ENCODE results near the gene RAB8B.

The RAB8B gene

DNA sequence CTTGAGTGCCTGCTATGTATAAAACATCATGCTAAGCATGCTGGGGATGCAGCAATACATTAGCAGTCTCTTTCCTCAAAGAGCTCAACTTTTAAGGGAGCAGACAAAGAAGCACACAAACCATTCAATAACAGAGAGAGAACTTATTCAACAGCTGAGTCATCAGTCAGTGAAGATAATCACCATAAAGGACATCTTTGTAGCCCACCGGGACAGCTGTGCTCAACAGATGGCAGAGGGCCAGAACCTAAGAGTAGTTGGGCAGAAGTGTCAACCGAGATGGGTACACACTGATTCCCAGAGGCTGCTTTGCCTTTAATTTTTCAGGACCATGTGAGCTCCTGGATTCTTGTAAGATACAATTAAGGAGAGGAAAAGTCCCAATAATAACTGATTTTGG, 4.2 kb upstream of the RAB8B start:
- no peak for DNase-seq (ENCODE audit: low spot score)

DNA sequence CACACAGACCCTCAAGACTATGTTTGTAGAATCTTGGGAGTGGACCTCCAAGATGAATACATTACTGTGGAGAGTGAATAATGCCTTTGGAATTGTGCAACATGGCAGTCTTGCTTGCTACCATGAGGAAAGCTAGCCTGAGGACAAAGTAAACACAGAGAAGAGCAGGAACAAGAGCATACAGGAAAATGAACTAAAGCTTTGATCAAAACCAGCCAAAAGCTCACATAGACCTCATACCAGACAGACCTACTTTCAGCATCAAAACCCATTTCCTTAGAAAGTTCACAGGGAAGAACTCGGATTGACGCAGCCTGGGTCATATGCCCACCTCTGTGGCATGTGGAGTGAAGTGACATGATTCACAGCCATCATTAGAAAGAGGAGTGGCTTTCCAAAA, 3.3 kb upstream of the RAB8B start:
- DNase-seq (ENCODE audit: low spot score) = peak; percentile 51

DNA sequence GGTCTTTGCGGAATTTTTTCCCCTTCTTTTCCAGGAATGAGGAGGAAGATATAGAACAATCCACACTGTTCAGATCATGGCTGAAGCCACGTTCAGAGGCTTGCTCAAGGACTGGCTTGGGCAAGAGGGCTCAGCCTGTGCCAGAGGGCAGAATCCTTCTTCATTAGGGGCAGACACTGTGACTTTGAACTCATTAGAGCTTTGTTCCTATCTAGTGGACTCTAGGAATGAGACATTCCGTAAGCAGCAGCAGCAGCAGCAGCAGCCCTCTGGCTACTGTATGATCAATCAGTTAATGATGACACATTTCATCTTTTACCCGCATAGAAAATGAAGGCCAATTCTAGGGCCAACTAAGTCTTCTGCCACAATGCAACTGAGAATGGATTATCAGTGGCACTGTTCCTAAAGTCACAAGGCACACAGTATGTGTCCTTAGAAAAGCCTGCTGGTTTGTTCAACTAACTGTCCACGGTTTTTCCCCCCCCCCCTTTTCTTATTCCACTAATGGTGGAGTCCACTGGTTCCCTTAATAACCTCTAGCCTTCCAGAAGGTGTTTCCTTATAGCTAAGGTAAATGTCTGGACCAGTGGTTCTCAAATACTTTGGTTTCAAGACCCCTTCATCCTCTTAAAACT, 1.7 kb upstream of the RAB8B start:
- DNase-seq (ENCODE audit: low spot score) = no peak

DNA sequence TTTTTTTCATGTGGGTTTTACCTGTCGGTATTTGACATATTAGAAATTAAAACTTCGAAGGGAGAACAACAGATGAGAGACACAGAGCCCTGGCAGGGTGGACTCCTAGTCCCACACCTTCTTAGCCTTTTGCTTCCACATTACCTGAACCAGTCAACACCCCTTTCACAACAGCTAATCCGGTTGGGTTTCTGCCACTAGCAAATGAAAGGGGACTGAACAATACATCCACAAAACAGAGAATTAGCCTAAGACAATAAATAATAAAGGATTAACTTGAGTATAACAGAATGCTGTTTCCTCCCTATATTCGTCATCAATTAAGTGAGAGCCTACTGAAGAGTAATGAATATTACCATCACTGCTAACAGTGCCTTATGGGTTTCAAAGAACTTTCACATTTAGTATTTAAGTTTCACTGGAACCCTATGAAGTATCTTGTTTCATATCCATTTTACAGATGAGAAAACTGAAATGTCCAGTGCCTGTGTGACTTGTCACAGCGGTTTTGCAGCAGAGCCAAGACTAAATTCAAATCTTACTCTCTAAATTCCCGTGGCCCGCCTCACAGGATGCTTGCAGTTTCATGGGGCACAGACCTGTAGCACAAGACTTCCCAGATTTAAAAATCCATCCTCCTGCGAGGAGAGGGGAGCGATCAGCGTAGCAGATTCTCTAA, 1.0 kb upstream of the RAB8B start:
- DNase-seq (ENCODE audit: low spot score) = no peak

DNA sequence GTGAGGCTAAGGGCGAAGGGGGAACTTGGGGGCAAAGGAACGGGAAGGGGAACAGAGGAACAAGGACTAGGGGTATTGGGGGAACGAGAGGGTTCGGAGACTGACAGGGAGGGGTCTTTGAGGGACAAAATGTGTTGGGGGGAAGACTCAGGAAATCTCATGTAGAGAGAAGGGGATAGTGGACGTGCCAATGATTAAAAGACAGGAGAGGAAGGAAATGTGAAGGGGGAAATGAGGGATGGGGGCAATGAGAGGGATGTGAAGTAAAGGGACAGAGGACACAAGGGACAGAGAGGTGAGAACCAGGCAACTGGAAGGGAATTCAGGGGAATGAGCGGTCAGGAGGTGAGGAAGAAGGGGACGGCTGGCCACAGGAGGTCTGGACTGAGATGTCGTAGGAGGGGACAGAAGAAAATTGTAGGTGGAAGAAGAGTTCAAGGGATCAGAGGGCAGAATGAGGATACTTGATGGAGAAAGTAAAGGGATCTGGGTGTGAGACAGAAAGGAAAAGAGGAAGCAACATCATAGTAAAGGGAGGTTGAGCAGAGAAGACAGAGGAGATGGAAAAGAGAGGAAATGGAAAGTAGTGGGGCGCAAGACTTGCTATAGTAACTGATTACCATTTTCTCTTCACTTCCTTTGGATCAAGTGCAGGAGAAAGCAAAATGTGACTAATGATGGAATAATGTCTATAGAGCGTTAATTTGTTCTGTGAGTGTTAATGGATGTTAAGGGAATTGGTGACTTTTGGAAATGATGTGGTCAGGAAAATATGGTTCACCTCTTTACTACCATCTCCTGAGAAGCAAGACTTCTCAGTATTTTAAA, 749 bp downstream of the RAB8B start:
- no peak for DNase-seq (ENCODE audit: low spot score)

DNA sequence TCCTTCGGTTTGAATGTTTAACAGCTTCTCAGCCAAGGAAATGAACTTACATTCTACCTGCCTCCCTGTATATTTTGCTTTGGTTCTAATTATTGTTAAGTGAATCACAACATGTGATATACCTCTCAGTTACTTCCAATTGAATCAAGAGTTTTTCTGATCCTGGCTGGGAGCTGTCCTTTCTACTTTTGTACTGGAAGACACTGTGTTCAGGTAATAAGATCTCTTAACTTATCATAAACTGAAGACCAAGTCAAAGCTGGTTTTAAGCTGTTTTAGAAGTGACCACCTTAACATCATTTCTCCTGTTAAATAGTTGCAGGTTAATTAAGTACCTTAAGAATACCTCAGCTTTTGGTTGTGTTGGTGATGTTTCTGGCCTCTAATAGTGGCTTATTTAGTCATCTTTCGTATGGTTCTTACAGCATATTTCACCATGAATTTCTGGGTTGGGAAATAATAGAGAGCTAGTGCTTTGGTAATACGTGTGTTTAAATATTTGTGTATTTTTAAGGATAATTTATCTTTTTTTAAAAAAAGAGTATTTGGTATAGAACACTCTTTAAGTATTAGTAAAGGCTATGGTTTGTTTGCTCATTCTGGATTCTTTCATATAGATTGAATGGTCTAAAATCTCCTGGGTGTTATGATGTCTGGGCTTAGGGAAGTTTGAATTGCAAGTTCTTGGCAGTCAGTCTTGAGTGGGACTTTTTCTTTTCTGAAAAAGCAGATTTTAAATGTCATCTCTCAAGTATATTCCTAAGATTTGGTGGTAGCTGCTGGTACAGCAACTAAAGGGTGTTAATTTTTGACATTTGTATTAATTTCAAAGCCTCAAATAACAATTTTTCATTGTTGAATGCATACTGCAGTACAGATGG, 1.6 kb downstream of the RAB8B start:
- no peak for DNase-seq (ENCODE audit: low spot score)

DNA sequence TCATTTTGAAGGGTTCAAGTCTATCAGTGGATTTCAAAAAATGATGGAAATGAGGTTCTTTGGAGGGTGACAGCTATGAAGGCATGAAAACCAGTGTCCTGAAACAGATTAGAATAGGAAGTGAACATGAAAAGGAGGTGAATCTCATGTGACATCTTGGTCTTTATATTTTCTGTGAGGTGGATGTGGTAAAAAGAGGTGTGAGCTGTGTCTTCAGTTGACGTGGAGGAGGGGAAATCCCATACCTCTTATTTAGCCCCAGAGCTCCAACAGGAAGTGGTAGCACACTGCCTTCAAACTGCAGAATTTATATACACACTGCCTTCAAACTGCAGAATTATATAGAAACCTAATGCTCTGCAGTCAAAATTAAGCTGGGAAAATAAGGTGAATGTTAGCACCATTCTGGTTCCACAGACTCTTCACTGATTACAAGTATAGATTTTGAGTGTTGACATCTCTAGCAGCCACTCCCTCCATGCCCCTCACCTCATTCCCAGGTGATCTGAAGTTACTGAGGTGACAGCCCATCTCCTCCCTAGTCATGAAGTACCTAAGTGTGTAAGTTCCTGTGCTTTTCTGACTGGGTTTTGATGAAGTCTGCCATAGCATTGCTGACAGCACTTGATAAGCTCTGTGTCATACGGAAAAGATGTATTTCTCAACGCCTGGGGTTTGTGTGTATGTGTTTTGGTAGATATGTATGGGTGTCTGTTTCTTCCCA, 2.7 kb downstream of the RAB8B start:
- DNase-seq (ENCODE audit: low spot score) = no peak

DNA sequence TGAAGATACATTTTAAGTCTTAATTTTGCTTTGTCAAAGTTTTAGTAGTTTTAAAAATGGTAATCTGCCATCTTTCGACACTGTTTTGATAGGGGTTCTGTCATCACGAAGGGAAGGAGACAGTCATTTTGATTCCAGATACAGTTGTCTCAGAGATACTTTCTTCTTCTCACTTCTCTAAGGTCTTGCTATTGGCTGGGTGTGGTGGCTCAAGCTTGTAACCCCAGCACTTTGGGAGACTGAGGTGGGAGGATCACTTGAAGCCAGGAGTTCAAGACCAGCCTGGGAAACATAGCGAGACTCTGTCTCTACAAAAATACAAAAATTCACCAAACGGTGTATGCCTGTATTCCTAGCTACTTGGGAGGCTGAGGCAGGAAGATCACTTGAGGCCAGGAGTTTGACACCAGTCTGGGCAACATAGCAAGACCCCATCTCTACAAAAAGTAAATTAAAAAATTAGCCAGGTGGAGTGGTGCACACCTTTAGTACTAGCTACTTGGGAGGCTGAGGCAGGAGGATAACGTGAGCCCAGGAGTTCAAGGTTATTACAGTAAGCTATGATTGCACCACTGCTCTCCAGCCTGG, 3.3 kb downstream of the RAB8B start:
- no peak for DNase-seq (ENCODE audit: low spot score)

DNA sequence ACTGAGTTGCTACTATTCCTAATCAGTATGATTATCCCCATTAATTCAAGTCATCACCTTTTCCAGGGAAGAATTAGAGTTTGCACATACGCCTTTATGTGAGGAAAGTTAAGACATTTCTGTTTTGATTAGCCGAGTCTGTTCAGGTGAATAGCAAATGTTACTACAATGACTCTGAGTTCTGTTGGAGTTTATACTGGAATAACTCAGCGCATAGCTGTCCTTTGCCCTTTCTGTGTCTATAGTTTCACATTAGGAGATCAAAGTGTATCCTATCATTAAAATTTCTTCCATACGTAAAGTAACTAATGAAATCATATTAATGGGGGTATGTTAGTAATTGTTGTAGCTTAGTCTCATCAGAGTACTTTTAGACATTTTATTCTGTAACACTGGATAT, 4.9 kb downstream of the RAB8B start:
- DNase-seq (ENCODE audit: low spot score) = no peak

DNA sequence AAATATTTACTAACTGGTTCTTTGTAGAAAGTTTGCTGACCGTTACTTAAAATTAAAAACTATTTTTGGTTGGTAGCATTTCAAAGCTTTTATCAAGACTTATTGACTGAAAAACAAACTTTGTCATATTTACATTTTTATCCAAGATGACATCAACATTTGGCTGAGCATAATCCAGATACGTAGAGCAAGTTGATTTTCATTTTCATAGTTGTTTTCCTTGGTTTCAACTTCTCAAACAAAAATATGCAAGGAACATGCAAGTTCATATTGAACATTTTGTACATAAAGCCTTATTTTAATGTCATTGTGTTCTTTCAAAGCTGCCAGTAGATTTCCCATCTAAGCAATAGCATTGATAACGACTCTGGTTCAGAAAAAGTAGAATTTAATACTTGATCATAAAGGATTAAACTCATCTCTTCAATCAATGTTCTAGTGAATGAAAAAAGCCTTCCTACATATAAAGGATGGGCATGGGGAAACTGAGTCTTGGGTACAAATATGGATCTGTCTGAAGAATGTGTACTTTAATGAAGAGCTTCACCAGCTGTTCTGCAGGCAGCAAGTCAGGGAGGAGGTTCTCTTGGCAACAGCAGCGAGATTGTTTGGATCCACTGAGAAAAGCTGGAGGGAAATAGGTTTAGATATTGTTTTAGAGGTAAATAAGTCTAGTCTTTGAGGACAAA, 5.6 kb downstream of the RAB8B start:
- DNase-seq (ENCODE audit: low spot score) = no peak

DNA sequence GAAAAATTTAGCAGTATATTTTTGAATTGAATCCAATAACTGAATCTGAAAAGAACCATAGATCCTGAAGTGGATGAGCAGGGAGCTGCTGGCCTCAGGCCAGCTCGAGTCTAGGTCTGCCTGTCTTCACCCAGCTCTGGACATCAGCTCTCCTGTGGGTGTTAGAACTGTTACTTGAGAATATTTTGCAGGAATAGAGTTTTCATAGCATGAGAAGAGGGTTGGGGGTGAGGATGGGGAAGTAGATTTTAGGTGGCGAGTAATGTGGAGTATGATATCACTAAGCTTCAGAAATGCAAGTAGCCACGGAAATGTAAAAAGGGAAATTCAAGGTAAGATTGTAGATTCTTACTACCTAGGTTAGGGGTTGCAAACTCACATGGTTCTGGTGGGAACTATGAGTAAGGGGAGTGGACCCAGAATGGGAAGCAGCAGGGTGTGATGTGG, 6.2 kb downstream of the RAB8B start:
- DNase-seq (ENCODE audit: low spot score) = no peak

DNA sequence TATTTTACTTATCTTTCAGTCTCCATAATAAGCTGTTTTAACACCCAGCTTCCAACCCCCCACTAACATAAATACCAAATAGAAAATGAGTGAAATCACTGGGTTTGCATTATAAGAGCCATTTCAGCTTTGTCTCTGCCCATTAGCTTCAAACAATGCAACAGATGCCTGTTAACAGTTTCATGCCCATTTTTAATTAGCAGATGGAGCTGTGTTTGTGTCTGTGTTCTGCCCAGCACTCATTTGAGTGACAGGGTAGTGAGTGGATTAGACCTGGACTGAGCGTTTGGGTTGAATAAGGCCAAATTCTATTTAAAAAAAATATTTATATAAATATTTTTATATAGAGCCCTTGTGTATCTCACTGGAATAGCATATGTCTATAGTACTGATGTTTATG, 7.4 kb downstream of the RAB8B start:
- DNase-seq (ENCODE audit: low spot score) = no peak

DNA sequence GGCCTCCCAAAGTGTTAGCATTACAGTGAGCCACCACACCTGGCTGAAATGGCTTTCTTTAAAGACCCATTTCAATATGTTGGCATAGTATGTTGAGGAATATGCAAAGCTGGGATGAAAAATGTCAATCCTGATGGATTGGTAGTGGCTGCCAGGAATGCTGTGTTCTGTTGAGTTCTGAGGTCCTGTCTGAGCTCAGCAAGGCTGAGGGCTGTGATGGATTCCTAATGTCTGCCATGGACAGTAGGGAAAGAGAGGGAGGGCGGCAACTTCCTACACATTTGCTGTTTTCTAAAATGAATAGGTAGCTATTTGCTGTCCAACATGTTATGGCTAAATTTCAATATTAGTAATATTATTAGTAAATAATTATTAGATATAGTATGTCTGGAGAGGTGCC, 8.2 kb downstream of the RAB8B start:
- DNase-seq (ENCODE audit: low spot score) = no peak

DNA sequence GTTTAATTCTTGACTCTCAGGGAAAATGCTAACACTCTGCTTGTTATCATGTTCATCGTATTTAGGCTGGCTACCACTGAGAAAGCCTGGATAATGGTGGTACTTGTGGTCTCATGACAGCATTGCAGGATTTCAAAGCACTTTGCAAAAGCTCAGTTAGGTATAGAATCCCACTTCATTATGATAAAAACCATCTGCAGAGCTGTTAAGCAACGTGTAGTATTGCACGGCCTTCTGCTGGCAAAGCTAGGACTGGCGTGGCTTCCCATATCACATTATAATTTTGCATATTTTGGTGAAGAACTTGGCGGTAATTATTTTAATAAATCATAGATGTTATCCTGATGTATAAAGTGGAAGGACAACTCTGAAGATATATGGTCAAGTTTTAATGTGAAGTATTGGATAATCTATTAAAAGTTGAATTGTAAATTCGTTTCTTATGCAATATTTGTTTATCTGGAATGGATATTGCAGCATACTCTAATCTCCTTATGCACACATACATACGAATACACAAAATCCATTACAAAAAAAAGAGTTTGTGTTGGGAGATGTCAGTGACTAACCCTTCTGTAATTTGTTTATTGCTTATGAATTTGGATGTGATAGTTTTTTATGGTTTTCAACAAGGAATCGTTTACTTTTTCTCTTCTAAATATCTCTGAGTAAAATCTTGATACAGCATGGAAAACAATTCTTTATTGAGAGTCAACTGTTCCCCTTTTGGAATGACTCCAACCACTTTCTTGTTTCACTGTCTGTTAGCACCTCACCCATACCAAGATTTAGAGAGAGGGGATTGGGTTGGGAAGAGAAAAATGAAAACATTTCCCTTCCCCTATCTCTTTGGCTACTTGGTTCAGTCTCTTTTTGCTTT, 9.2 kb downstream of the RAB8B start:
- DNase-seq (ENCODE audit: low spot score) = peak; percentile 32

DNA sequence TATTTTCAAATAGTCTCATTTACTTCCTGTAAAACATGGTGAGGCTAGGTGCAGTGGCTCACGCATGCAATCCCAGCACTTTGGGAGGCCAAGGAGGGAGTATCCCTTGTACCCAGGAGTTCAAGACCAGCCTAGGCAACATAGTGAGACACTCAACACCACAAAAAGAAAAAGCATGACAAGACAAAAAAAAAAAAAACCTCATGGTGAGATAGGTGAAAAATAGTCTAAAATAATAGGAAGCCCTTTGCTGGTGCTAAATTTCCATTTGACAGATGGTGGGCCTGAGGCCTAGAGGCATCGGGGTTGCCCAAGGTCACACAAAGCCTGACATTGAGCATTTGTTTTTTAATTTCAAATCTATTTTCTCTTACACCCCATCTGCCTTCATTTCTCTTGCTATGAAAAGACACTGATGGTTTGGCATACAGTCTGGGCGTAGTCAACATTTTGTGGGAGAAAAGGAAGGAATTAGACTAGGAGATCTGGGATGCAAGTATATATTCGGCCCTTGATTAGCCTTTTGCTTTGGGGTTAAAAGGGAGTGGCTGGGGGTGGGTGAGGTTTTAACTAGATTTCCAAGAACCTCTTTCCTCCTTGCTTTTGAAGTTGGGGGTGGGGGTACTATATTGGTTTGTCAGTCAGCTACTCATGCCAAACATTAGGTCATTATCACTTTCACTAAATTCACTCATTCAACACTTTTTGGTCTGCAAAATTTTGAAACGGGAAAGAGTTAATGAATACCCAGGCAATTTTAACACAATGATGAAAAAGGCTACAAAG, 11.3 kb downstream of the RAB8B start:
- no peak for DNase-seq (ENCODE audit: low spot score)

DNA sequence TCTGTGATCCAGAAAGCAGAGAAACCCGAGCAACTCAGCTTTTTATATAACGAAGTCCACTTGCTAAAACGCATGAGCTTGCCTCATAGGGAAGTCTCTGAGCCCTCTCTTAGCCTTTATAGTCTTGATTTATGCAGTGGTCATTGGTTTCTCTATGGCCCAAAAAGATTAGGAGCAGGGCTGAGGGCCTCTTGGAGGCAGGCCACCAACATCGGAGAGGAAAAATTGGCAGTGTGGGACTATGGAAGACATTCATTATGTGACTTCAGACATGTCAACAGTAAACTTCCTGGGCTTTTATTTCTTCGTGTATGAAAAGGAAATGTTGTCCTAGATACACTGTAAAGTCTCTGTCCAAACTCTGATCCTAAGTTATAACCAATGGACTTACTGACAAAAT, 13.5 kb downstream of the RAB8B start:
- DNase-seq (ENCODE audit: low spot score) = no peak

DNA sequence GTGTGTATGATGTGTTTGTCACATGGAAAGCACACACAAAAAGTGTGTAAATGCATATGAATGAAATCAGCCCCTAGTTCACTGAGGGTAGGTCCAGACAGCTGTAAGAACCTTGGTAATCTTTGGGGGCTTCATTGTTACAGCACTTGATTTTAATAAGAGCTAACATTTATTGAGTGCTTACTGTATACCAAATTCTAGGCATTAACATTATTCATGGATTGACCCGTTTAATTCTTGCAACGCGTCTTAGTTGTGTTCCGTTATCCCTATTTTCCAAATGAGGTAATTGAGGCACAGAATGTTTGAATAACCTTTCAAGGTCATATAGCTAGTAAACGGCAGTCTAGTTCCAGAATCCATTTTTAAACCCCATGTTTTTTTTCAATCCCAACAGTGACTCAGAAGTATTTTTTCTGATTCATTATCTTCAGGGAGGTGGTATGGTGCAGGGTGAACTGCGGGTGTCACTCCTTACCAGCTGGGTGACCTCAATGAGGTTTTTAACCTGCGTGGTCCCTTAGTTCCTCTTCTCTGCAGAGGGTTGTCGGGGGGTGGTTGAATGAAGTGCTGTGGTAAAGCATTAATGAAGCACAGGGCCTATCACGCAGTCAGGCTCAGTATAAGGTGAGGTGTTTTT, 14.2 kb downstream of the RAB8B start:
- DNase-seq (ENCODE audit: low spot score) = no peak

DNA sequence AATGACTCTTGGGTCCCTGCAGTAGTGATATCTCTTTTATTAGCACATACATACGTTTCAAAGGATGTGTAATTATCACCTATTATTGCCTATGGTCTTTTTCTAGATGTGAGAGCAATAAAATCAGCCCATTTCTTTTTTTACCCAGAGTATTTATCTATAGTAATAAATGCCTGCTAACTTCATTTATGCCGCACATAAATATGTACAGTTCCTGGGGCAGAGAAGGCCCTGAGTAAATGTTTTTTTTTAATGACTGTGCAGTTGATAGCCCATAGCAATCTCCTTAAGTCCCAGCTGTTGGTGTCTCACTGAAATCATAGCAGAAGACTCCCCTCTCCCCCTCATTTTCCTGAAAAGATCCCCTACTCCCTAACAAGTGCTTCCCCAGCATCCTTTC, 16.7 kb downstream of the RAB8B start:
- DNase-seq (ENCODE audit: low spot score) = no peak
